Caco-2 (cell line): ENCODE measurements around the gene ARSI. TPM values are rescaled to one million over a fixed set of nuclear protein-coding genes. Genes with fewer than 3 reads are reported as not detected.

Experiments used
- BruUV-seq: library from RNA; stranded (reverse); fragments of 400-500 nt; replicated peaks from 2 replicates; lab custom pipeline; 2021; lab: Mats Ljungman, UMichigan
- CTCF ChIA-PET: fragments of 300-600 bp; sonication (Branson Sonifier 250); formaldehyde crosslinking; loops from one replicate; lab custom pipeline; 2022; ENCODE audit warnings: antibody characterized with exemption; lab: Charles Lee
- POLR2A ChIA-PET: fragments of 300-600 bp; sonication (Branson Sonifier 250); formaldehyde crosslinking; loops from one replicate; lab custom pipeline; 2022; ENCODE audit warnings: antibody characterized with exemption; lab: Charles Lee
- DNase-seq, 2 experiments: peaks; one replicate each; pipeline versions ENCODE4 v3.0.0 to v3.0.0-alpha.2; 2020 to 2022
- H3K27me3 ChIP-seq: replicated peaks from 2 replicates; pipeline ENCODE4 v1.6.0; 2011; ENCODE audit warnings: low read length; ENCODE audit not compliant: control insufficient read depth, insufficient read depth
- H3K36me3 ChIP-seq: 2 replicates; pipeline ENCODE4 v1.5.1; 2011; ENCODE audit warnings: low read length; ENCODE audit not compliant: control insufficient read depth, insufficient read depth
- H3K4me1 ChIP-seq: fragments of 250-450 bp; sonication (Bioruptor Pico); 2 replicates; pipeline ENCODE4 v1.5.1; 2020; ENCODE audit warnings: mild to moderate bottlenecking
- H3K4me3 ChIP-seq: 2 replicates; pipeline ENCODE4 v1.5.1; 2011; ENCODE audit warnings: low read depth, mild to moderate bottlenecking, control low read depth, low read length
- H3K9me3 ChIP-seq: fragments of 250-450 bp; sonication (Bioruptor Pico); 2 replicates; pipeline ENCODE4 v1.5.1; 2020; ENCODE audit warnings: mild to moderate bottlenecking, moderate library complexity
- H3K27ac Mint-ChIP-seq: one replicate; pipeline ENCODE4 v1.8.0; 2022; ENCODE audit warnings: mixed read lengths; ENCODE audit not compliant: unreplicated experiment
- H3K27me3 Mint-ChIP-seq: one replicate; pipeline ENCODE4 v1.8.0; 2022; ENCODE audit warnings: mixed read lengths; ENCODE audit not compliant: insufficient read depth, unreplicated experiment
- H3K36me3 Mint-ChIP-seq: one replicate; pipeline ENCODE4 v1.8.0; 2022; ENCODE audit warnings: mild to moderate bottlenecking, mixed read lengths; ENCODE audit not compliant: insufficient read depth, unreplicated experiment
- H3K4me1 Mint-ChIP-seq: one replicate; pipeline ENCODE4 v1.8.0; 2022; ENCODE audit warnings: low read depth, mixed read lengths; ENCODE audit not compliant: unreplicated experiment
- H3K4me3 Mint-ChIP-seq: one replicate; pipeline ENCODE4 v1.8.0; 2022; ENCODE audit warnings: mild to moderate bottlenecking, moderate library complexity, mixed read lengths; ENCODE audit not compliant: unreplicated experiment
- H3K9me3 Mint-ChIP-seq: one replicate; pipeline ENCODE4 v1.8.0; 2022; ENCODE audit warnings: mixed read lengths; ENCODE audit not compliant: unreplicated experiment
- CTCF ChIP-seq, 2 experiments: fragments of 200-600 bp in 1 of 2; IDR thresholded peaks; 1 replicate in 1 of 2; 2 replicates in 1 of 2; pipeline versions ENCODE4 v1.5.1 to v1.8.0; 2011 to 2022; ENCODE audit warnings: antibody characterized with exemption in 1 of 2, control low read depth in 1 of 2, inconsistent platforms in 1 of 2, low read depth in 1 of 2, low read length in 1 of 2, mild to moderate bottlenecking in 1 of 2, moderate library complexity in 1 of 2; ENCODE audit not compliant: insufficient read depth in 1 of 2, severe bottlenecking in 1 of 2, unreplicated experiment in 1 of 2
- intact Hi-C: fragments of 100-400 bp; cut with micrococcal nuclease; formaldehyde crosslinking; loops from one replicate; pipeline ENCODE4 v1.10.0; 2022; ENCODE audit not compliant: unreplicated experiment
- total RNA-seq: library from RNA; stranded (reverse); gene quantifications from 2 replicates; pipeline ENCODE4 v1.2.3, GENCODE V29; 2022

ARSI gene
- total RNA-seq, 1 experiment from 2014 or later, result 0.52 TPM

GRCh38 chr5:150323819-150324218, 21.1 kb upstream of the ARSI start:
- H3K9me3 Mint-ChIP-seq, result no peaks in the 10 kb centered on the region
- H3K27ac Mint-ChIP-seq, result no peak overlapping the region
- H3K36me3 Mint-ChIP-seq, result peaks cover 5% of the 10 kb centered on the region
- H3K36me3 ChIP-seq, result no peaks in the 10 kb centered on the region
- no peak overlapping the region for H3K4me3 ChIP-seq
- no peak overlapping the region for H3K4me3 Mint-ChIP-seq
- H3K4me1 Mint-ChIP-seq, result no peaks in the 10 kb centered on the region
- no peaks in the 10 kb centered on the region; the same call in 1 of the 2 replicates for H3K9me3 ChIP-seq
- CTCF ChIA-PET, result no interaction called here
- no peaks in the 10 kb centered on the region for H3K27me3 ChIP-seq
- no peak for DNase-seq
- no peaks in the 10 kb centered on the region for H3K4me1 ChIP-seq
- POLR2A ChIA-PET, result no interaction called here
- BruUV-seq, result no TSS peak
- TF ChIP-seq CTCF (IDR thresholded peaks at IDR 0.05; ENCODE audit: insufficient read depth in 1 of 2, low read depth in 1 of 2, low read length in 1 of 2, severe bottlenecking in 1 of 2, unreplicated experiment in 1 of 2), result no peak
- no peaks in the 10 kb centered on the region for H3K27me3 Mint-ChIP-seq
- intact Hi-C loops, result no loop called here

- no TSS peak for BruUV-seq
- POLR2A ChIA-PET, result no interaction called here
Observed at GRCh38 chr5:150323092-150323491, 20.4 kb upstream of the ARSI start.

GRCh38 chr5:150322202-150322601, 19.5 kb upstream of the ARSI start:
- BruUV-seq, result no TSS peak
- Mint-ChIP-seq H3K4me3 (no peak overlapping the region), H3K4me1 (peaks cover 7% of the 10 kb centered on the region), H3K36me3 (peaks cover 5% of the 10 kb centered on the region), H3K27me3 (no peaks in the 10 kb centered on the region), H3K9me3 (no peaks in the 10 kb centered on the region), H3K27ac (no peak overlapping the region)
- ChIA-PET POLR2A (no interaction called here), CTCF (no interaction called here)
- peaks cover 10% of the 10 kb centered on the region; the same call in 1 of the 2 replicates for H3K4me1 ChIP-seq
- intact Hi-C loops, result no loop called here
- H3K36me3 ChIP-seq, result no peaks in the 10 kb centered on the region
- H3K9me3 ChIP-seq, result no peaks in the 10 kb centered on the region; the same call in 1 of the 2 replicates
- no peak for DNase-seq
- H3K4me3 ChIP-seq, result no peak overlapping the region
- H3K27me3 ChIP-seq, result no peaks in the 10 kb centered on the region
- no peak for TF ChIP-seq CTCF (IDR thresholded peaks at IDR 0.05; ENCODE audit: insufficient read depth in 1 of 2, low read depth in 1 of 2, low read length in 1 of 2, severe bottlenecking in 1 of 2, unreplicated experiment in 1 of 2)

More at GRCh38 chr5:150323092-150323491, 20.4 kb upstream of the ARSI start:
- no peak for TF ChIP-seq CTCF (IDR thresholded peaks at IDR 0.05; ENCODE audit: insufficient read depth in 1 of 2, low read depth in 1 of 2, low read length in 1 of 2, severe bottlenecking in 1 of 2, unreplicated experiment in 1 of 2)
- Histone ChIP-seq H3K4me3 (no peak overlapping the region), H3K4me1 (peaks cover 1% of the 10 kb centered on the region; the same call in 1 of the 2 replicates), H3K27me3 (no peaks in the 10 kb centered on the region), H3K9me3 (no peaks in the 10 kb centered on the region; the same call in 1 of the 2 replicates), H3K36me3 (no peaks in the 10 kb centered on the region)
- Mint-ChIP-seq H3K27me3 (no peaks in the 10 kb centered on the region), H3K36me3 (peaks cover 5% of the 10 kb centered on the region), H3K27ac (no peak overlapping the region), H3K4me3 (no peak overlapping the region), H3K4me1 (peaks cover 6% of the 10 kb centered on the region), H3K9me3 (no peaks in the 10 kb centered on the region)
- CTCF ChIA-PET, result no interaction called here
- no peak for DNase-seq
- intact Hi-C loops, result no loop called here
